LNCAP (cell line): Measurements from ENCODE around the gene DNASE1L3.

Source experiments
- CTCF ChIP-seq: fragments of 450-650 bp; IDR thresholded peaks from 2 replicates; pipeline ENCODE4 v1.5.1; 2017; ENCODE audit warnings: mild to moderate bottlenecking

Gene DNASE1L3

GRCh38 chr3:58237941-58238681, 27.3 kb upstream of the DNASE1L3 start:
- no peak for TF ChIP-seq CTCF

- TF ChIP-seq CTCF = peak; percentile 50; the same call in 1 of the 2 replicates
These were observed 26.6 kb upstream of the DNASE1L3 start, which contains the start of gene ABHD6 for GRCh38 chr3:58237238-58237940. TSS of gene ABHD6 (plus strand) at chr3:58237792. CDS start at chr3:58256587, 18,795 bp downstream.

GRCh38 chr3:58236527-58237237, 25.9 kb upstream of the DNASE1L3 start:
- no peak for TF ChIP-seq CTCF

- no peak for TF ChIP-seq CTCF
These were observed 25.2 kb upstream of the DNASE1L3 start for GRCh38 chr3:58235970-58236369.

- TF ChIP-seq CTCF = no peak
These were observed 23.8 kb upstream of the DNASE1L3 start for GRCh38 chr3:58234516-58234931.

- TF ChIP-seq CTCF = no peak
These were observed 20.9 kb upstream of the DNASE1L3 start for GRCh38 chr3:58231666-58232065.

GRCh38 chr3:58230876-58231552, 20.2 kb upstream of the DNASE1L3 start:
- TF ChIP-seq CTCF = no peak
